HepG2 (cell line): ENCODE measurements around the gene KIF1C. TPM values are rescaled to one million over a fixed set of nuclear protein-coding genes. Genes with fewer than 3 reads are reported as not detected.

Source experiments
- AGO2 ChIP-seq: fragments of 200-400 bp; formaldehyde crosslinking; optimal IDR thresholded peaks from 2 replicates; pipeline ENCODE3; 2017; ENCODE audit warnings: mild to moderate bottlenecking, low read depth, low read length, moderate library complexity
- ATF7 ChIP-seq, 2 experiments: fragments of 450-650 bp in 1 of 2; sonication (generic) in 1 of 2; formaldehyde crosslinking in 1 of 2; IDR thresholded peaks; 2 replicates each; pipeline versions ENCODE4 v1.4.0 to v1.6.1; 2016 to 2020; ENCODE audit warnings: antibody characterized with exemption in 1 of 2, mild to moderate bottlenecking in 1 of 2, missing genetic modification reagents in 1 of 2
- CBX2 ChIP-seq, 2 experiments: fragments of 200-600 bp in 1 of 2; sonication (generic); formaldehyde crosslinking in 1 of 2; IDR thresholded peaks; 2 replicates each; pipeline versions ENCODE4 v1.7.0 to v1.8.1; 2018 to 2022; ENCODE audit warnings: low read depth in 2 of 2, low read length in 1 of 2, mild to moderate bottlenecking in 1 of 2, missing genetic modification reagents in 1 of 2
- HNF4G ChIP-seq, 2 experiments: sonication (generic) in 1 of 2; formaldehyde crosslinking in 1 of 2; IDR thresholded peaks; 2 replicates each; pipeline versions ENCODE4 v1.4.0 to v1.6.1; 2011 to 2020; ENCODE audit warnings: borderline replicate concordance in 2 of 2, low read depth in 2 of 2, mild to moderate bottlenecking in 2 of 2, low read length in 1 of 2, missing genetic modification reagents in 1 of 2, moderate library complexity in 1 of 2
- KDM1A ChIP-seq: IDR thresholded peaks from 2 replicates; pipeline ENCODE4 v1.6.1; 2016; ENCODE audit warnings: missing compliant biosample characterization
- NFKBIZ ChIP-seq: IDR thresholded peaks from 2 replicates; pipeline ENCODE4 v1.6.1; 2018; ENCODE audit warnings: missing genetic modification reagents, missing compliant biosample characterization
- PHF8 ChIP-seq: sonication (generic); formaldehyde crosslinking; IDR thresholded peaks from 2 replicates; pipeline ENCODE4 v1.5.0; 2020; ENCODE audit warnings: missing genetic modification reagents
- ZBTB10 ChIP-seq: sonication (generic); formaldehyde crosslinking; IDR thresholded peaks from 2 replicates; pipeline ENCODE4 v1.4.0; 2020; ENCODE audit warnings: missing genetic modification reagents, borderline replicate concordance
- ZBTB7B ChIP-seq: sonication (generic); formaldehyde crosslinking; IDR thresholded peaks from 2 replicates; pipeline ENCODE4 v1.4.0; 2020; ENCODE audit warnings: missing genetic modification reagents
- ZFP62 ChIP-seq: sonication (generic); formaldehyde crosslinking; IDR thresholded peaks from 2 replicates; pipeline ENCODE4 v1.4.0; 2020; ENCODE audit warnings: missing genetic modification reagents
- ZFX ChIP-seq: sonication (generic); formaldehyde crosslinking; IDR thresholded peaks from 2 replicates; pipeline ENCODE4 v1.4.0; 2020; ENCODE audit warnings: mild to moderate bottlenecking, low read depth, missing genetic modification reagents, moderate library complexity
- ZNF264 ChIP-seq: sonication (generic); formaldehyde crosslinking; IDR thresholded peaks from 2 replicates; pipeline ENCODE4 v1.4.0; 2020; ENCODE audit warnings: missing genetic modification reagents
- ZNF329 ChIP-seq: sonication (generic); formaldehyde crosslinking; IDR thresholded peaks from 2 replicates; pipeline ENCODE4 v1.9.0; 2021; ENCODE audit warnings: low read depth, mild to moderate bottlenecking, missing genetic modification reagents
- ZNF432 ChIP-seq: sonication (generic); formaldehyde crosslinking; IDR thresholded peaks from 2 replicates; pipeline ENCODE4 v1.5.0; 2020; ENCODE audit warnings: missing genetic modification reagents, mild to moderate bottlenecking, borderline replicate concordance
- ZNF547 ChIP-seq: sonication (generic); formaldehyde crosslinking; IDR thresholded peaks from 2 replicates; pipeline ENCODE4 v1.5.1; 2020; ENCODE audit warnings: mild to moderate bottlenecking, missing genetic modification reagents
- ZNF567 ChIP-seq: sonication (generic); formaldehyde crosslinking; IDR thresholded peaks from 2 replicates; pipeline ENCODE4 v1.8.1; 2023; ENCODE audit warnings: mild to moderate bottlenecking, missing genetic modification reagents, borderline replicate concordance
- ZNF891 ChIP-seq: sonication (generic); formaldehyde crosslinking; IDR thresholded peaks from 2 replicates; pipeline ENCODE4 v1.5.0; 2020; ENCODE audit warnings: mild to moderate bottlenecking, missing genetic modification reagents
- ZSCAN20 ChIP-seq: sonication (generic); formaldehyde crosslinking; IDR thresholded peaks from 2 replicates; pipeline ENCODE4 v1.4.0; 2020; ENCODE audit warnings: missing genetic modification reagents, mild to moderate bottlenecking, borderline replicate concordance
- polyA plus RNA-seq, 8 experiments: library from polyadenylated mRNA; depleted of rRNA in 3 of 8; stranded (reverse) in 7 of 8; unstranded in 1 of 8; fragments of >200 nt; fragmentation: Illumina TruSeq in 4 of 8; extraction: Trizol in 4 of 8; gene quantifications; 2 replicates each; pipeline versions ENCODE4 v1.2.1 to v1.2.3, GENCODE V29; 2011 to 2016; ENCODE audit warnings: low read depth in 4 of 8, missing spikeins in 1 of 8, mixed read lengths in 1 of 8; ENCODE audit not compliant: insufficient read depth in 1 of 8
- total RNA-seq, 5 experiments: library from RNA; depleted of rRNA; stranded (reverse); fragments of >200 nt; fragmentation: Illumina TruSeq; extraction: Trizol; gene quantifications; 2 replicates each; pipeline ENCODE4 v1.2.3, GENCODE V29; 2016; ENCODE audit warnings: low read depth in 1 of 5
- TF ChIP-seq, protein P1 (sequence below): sonication (generic); formaldehyde crosslinking; IDR thresholded peaks from 2 replicates; pipeline ENCODE4 v1.5.1; 2020; ENCODE audit warnings: mild to moderate bottlenecking, moderate library complexity, missing genetic modification reagents
- TF ChIP-seq, protein P2 (sequence below): sonication (generic); formaldehyde crosslinking; IDR thresholded peaks from 2 replicates; pipeline ENCODE4 v1.4.0; 2020; ENCODE audit warnings: mild to moderate bottlenecking, missing genetic modification reagents
- TF ChIP-seq, protein P3 (sequence below): sonication (generic); formaldehyde crosslinking; IDR thresholded peaks from 2 replicates; pipeline ENCODE4 v1.5.1; 2020; ENCODE audit warnings: missing genetic modification reagents, mild to moderate bottlenecking, borderline replicate concordance

Gene KIF1C
- total and polyA plus RNA-seq, 2 of the 13 experiments (the other 11 are each of a cell fraction or from before 2014, with no cell fraction given): 70.0 to 104 TPM

- TF ChIP-seq ZFX (peak; percentile 23; the same call in 1 of the 2 replicates), ATF7 (IDR thresholded peaks at IDR 0.05) (no peak), ATF7 (CRISPR knock-in tag; IDR thresholded peaks at IDR 0.05) (peak; percentile 76), ZNF547 (0 out of 2 replicates have a peak, but pooled peaks have one; percentile 8), ZSCAN20 (CRISPR knock-in tag) (0 out of 2 replicates have a peak, but pooled peaks have one; percentile 49), ZNF891 (CRISPR knock-in tag) (peak; percentile 75; the same call in 1 of the 2 replicates), ZNF329 (peak; percentile 83), PHF8 (CRISPR knock-in tag) (peak; percentile 69), KDM1A (no peak), NFKBIZ (no peak), CBX2 (IDR thresholded peaks at IDR 0.05; ENCODE audit: low read depth, low read length) (no peak), CBX2 (CRISPR knock-in tag; IDR thresholded peaks at IDR 0.05; ENCODE audit: low read depth) (no peak), ZBTB10 (peak; percentile 78; the same call in 1 of the 2 replicates), ZNF432 (CRISPR knock-in tag) (no peak), ZBTB7B (CRISPR knock-in tag) (no peak), ZNF264 (CRISPR knock-in tag) (peak; percentile 49; the same call in 1 of the 2 replicates), ZNF567 (CRISPR knock-in tag) (0 out of 2 replicates have a peak, but pooled peaks have one; percentile 23), HNF4G (IDR thresholded peaks at IDR 0.05; ENCODE audit: borderline replicate concordance, low read depth, low read length) (no peak; the same call in 1 of the 2 replicates), HNF4G (CRISPR knock-in tag; IDR thresholded peaks at IDR 0.05; ENCODE audit: borderline replicate concordance, low read depth) (peak; percentile 32; the same call in 1 of the 2 replicates), AGO2 (peak; percentile 87), ZFP62 (CRISPR knock-in tag) (no peak)
- TF ChIP-seq, protein P1, sequence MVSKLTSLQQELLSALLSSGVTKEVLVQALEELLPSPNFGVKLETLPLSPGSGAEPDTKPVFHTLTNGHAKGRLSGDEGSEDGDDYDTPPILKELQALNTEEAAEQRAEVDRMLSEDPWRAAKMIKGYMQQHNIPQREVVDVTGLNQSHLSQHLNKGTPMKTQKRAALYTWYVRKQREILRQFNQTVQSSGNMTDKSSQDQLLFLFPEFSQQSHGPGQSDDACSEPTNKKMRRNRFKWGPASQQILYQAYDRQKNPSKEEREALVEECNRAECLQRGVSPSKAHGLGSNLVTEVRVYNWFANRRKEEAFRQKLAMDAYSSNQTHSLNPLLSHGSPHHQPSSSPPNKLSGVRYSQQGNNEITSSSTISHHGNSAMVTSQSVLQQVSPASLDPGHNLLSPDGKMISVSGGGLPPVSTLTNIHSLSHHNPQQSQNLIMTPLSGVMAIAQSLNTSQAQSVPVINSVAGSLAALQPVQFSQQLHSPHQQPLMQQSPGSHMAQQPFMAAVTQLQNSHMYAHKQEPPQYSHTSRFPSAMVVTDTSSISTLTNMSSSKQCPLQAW: 0 out of 2 replicates have a peak, but pooled peaks have one; percentile 32
- TF ChIP-seq, protein P2, sequence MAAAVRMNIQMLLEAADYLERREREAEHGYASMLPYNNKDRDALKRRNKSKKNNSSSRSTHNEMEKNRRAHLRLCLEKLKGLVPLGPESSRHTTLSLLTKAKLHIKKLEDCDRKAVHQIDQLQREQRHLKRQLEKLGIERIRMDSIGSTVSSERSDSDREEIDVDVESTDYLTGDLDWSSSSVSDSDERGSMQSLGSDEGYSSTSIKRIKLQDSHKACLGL (CRISPR knock-in tag): 0 out of 2 replicates have a peak, but pooled peaks have one; percentile 17
- TF ChIP-seq, protein P3, sequence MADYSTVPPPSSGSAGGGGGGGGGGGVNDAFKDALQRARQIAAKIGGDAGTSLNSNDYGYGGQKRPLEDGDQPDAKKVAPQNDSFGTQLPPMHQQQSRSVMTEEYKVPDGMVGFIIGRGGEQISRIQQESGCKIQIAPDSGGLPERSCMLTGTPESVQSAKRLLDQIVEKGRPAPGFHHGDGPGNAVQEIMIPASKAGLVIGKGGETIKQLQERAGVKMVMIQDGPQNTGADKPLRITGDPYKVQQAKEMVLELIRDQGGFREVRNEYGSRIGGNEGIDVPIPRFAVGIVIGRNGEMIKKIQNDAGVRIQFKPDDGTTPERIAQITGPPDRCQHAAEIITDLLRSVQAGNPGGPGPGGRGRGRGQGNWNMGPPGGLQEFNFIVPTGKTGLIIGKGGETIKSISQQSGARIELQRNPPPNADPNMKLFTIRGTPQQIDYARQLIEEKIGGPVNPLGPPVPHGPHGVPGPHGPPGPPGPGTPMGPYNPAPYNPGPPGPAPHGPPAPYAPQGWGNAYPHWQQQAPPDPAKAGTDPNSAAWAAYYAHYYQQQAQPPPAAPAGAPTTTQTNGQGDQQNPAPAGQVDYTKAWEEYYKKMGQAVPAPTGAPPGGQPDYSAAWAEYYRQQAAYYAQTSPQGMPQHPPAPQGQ (CRISPR knock-in tag): no peak
Measured at GRCh38 chr17:4948166-4948930, 49.4 kb upstream of the KIF1C start, which contains the start of gene PFN1 (continued).
